ENCODE measurements around the gene POLD1. TPM values are rescaled to one million over a fixed set of nuclear protein-coding genes. Genes with fewer than 3 reads are reported as not detected.

Gene POLD1
- total and polyA plus RNA-seq, 2 of the 13 experiments (the other 11 are each of a cell fraction or from before 2014, with no cell fraction given): 17.4 to 54.0 TPM

- ChIA-PET POLR2A (no interaction called here), CTCF (ENCODE audit: low intra/inter-chr PET ratio, low total read pairs) (no interaction called here)
- in situ Hi-C loops (cut with HindIII; ENCODE audit: extremely low pct_ligation_motif_present, low pct_unique_long_range_greater_than_20kb) (no loop called here), intact Hi-C loops (cut with micrococcal nuclease; ENCODE audit: unreplicated experiment) (no loop called here)
- ATAC-seq (no peak), DNase-seq (ENCODE audit: low spot score) (no peak), FAIRE-seq (no peak)
- TF ChIP-seq PLRG1 (conservative IDR thresholded peaks at IDR 0.05) (no peak), SAFB2 (CRISPR knock-in tag; IDR thresholded peaks at IDR 0.05; ENCODE audit: borderline replicate concordance, low read depth) (no peak), POLR2AphosphoS5 (IDR thresholded peaks at IDR 0.05; ENCODE audit: low read depth, low read length) (no peak), ZNF230 (CRISPR knock-in tag; IDR thresholded peaks at IDR 0.05) (no peak), POLR2G (IDR thresholded peaks at IDR 0.05; ENCODE audit: low read depth, low read length) (no peak)
- Histone ChIP-seq H3K4me3 (replicated peaks in 1 of 3; ENCODE audit: insufficient read depth in 1 of 3, low read depth in 2 of 3, low read length in 3 of 3) (no peak overlapping the region), H2AFZ (ENCODE audit: low read length) (no peak overlapping the region), H3K36me3 (replicated peaks in 1 of 2; ENCODE audit: control insufficient read depth in 1 of 2, insufficient read depth in 2 of 2, low read length in 2 of 2) (peaks cover 18 to 33% of the 10 kb centered on the region in 2 experiments; a peak in 4 of 5 replicates), H3K79me2 (ENCODE audit: insufficient read depth, low read length) (peaks cover 7% of the 10 kb centered on the region), H4K20me1 (ENCODE audit: insufficient read depth, low read length) (no peaks in the 10 kb centered on the region), H3K4me1 (ENCODE audit: insufficient read depth, low read length) (peaks cover 13% of the 10 kb centered on the region), H3K27ac (ENCODE audit: extremely low read length, insufficient read depth, low read length) (no peak overlapping the region), H3K4me2 (ENCODE audit: low read depth, low read length) (no peak overlapping the region), H3K9ac (ENCODE audit: insufficient read depth, low read depth, low read length) (no peak overlapping the region), H3K27me3 (ENCODE audit: control insufficient read depth in 1 of 2, insufficient read depth in 2 of 2, low read length in 2 of 2) (no peaks in the 10 kb centered on the region; a peak in 1 of 5 replicates), H3K9me3 (ENCODE audit: low read length) (no peaks in the 10 kb centered on the region)
- WGBS (ENCODE audit: low lambda C conversion rate): 98% methylated on average over 11 of the region's 11 CpGs
- BruUV-seq (replicated peaks): no TSS peak
Observed at GRCh38 chr19:50380137-50380536, 4.0 kb upstream of the POLD1 start.

DNA sequence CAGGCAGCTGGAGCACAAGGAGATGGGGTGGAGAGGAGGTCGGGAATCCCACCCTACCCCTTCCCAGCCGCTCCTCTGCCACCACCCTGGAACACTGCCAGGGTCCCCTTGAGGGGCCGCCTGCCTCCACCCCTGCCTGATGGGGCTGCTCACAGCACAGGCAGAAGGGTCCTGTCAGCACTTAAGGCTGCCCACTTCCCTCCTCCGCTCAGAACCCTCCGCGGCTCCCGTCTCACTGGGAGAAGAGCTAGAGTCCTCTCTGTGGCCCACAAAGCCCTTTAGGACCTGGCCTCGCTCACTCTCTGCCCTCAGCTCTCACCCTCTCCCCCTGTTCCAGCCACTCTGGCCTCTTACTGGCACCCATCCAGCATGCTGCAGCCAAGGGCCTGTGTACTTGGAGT, 3.4 kb upstream of the POLD1 start:
- DNase-seq (ENCODE audit: low spot score) (no peak), FAIRE-seq (no peak), ATAC-seq (no peak)
- H3K4me1 ChIP-seq (ENCODE audit: insufficient read depth, low read length): peaks cover 19% of the 10 kb centered on the region
- H3K27ac ChIP-seq (ENCODE audit: extremely low read length, insufficient read depth, low read length): no peak overlapping the region
- intact Hi-C loops (cut with micrococcal nuclease; ENCODE audit: unreplicated experiment) (no loop called here), in situ Hi-C loops (cut with HindIII; ENCODE audit: extremely low pct_ligation_motif_present, low pct_unique_long_range_greater_than_20kb) (no loop called here)
- H3K4me2 ChIP-seq (ENCODE audit: low read depth, low read length): no peak overlapping the region
- TF ChIP-seq DDIT3 (CRISPR knock-in tag; IDR thresholded peaks at IDR 0.05) (no peak), ZSCAN25 (CRISPR knock-in tag; IDR thresholded peaks at IDR 0.05) (no peak), ZNF746 (CRISPR knock-in tag; IDR thresholded peaks at IDR 0.05) (no peak), KAT2B (IDR thresholded peaks at IDR 0.05; ENCODE audit: borderline replicate concordance, low read depth, low read length) (no peak), ELF4 (CRISPR knock-in tag; IDR thresholded peaks at IDR 0.05; ENCODE audit: borderline replicate concordance) (no peak), HNRNPH1 (optimal IDR thresholded peaks at IDR 0.05; ENCODE audit: low read depth, low read length) (no peak), MXI1 (IDR thresholded peaks at IDR 0.05; ENCODE audit: borderline replicate concordance, low read depth, low read length) (no peak), KDM4B (CRISPR knock-in tag; IDR thresholded peaks at IDR 0.05) (no peak), U2AF1 (optimal IDR thresholded peaks at IDR 0.05; ENCODE audit: low read depth, low read length) (no peak)
- TF ChIP-seq, protein P1, sequence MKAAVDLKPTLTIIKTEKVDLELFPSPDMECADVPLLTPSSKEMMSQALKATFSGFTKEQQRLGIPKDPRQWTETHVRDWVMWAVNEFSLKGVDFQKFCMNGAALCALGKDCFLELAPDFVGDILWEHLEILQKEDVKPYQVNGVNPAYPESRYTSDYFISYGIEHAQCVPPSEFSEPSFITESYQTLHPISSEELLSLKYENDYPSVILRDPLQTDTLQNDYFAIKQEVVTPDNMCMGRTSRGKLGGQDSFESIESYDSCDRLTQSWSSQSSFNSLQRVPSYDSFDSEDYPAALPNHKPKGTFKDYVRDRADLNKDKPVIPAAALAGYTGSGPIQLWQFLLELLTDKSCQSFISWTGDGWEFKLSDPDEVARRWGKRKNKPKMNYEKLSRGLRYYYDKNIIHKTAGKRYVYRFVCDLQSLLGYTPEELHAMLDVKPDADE (CRISPR knock-in tag; IDR thresholded peaks at IDR 0.05): no peak
- no peak overlapping the region for H3K9ac ChIP-seq (ENCODE audit: insufficient read depth, low read depth, low read length)
- H2AFZ ChIP-seq (ENCODE audit: low read length): no peak overlapping the region
- no peak overlapping the region for H3K4me3 ChIP-seq (replicated peaks in 1 of 3; ENCODE audit: insufficient read depth in 1 of 3, low read depth in 2 of 3, low read length in 3 of 3)
- no peaks in the 10 kb centered on the region; a peak in 1 of 5 replicates for H3K27me3 ChIP-seq (ENCODE audit: control insufficient read depth in 1 of 2, insufficient read depth in 2 of 2, low read length in 2 of 2)
- peaks cover 13% of the 10 kb centered on the region for H3K79me2 ChIP-seq (ENCODE audit: insufficient read depth, low read length)
- peaks cover 18 to 33% of the 10 kb centered on the region in 2 experiments; a peak in 4 of 5 replicates for H3K36me3 ChIP-seq (replicated peaks in 1 of 2; ENCODE audit: control insufficient read depth in 1 of 2, insufficient read depth in 2 of 2, low read length in 2 of 2)
- H3K9me3 ChIP-seq (ENCODE audit: low read length): no peaks in the 10 kb centered on the region
- ChIA-PET CTCF (ENCODE audit: low intra/inter-chr PET ratio, low total read pairs) (no interaction called here), POLR2A (no interaction called here)
- no TSS peak for BruUV-seq (replicated peaks)
- H4K20me1 ChIP-seq (ENCODE audit: insufficient read depth, low read length): no peaks in the 10 kb centered on the region
- WGBS (ENCODE audit: low lambda C conversion rate): 99% methylated on average over 5 of the region's 8 CpGs

Data from HepG2 (cell line).